Thyroid gland (tissue), 4 donors: Measurements from ENCODE around the gene TWSG1.

Source experiments
- POLR2A ChIP-seq, 2 donors: fragments of 450-650 bp; IDR thresholded peaks; one replicate each; pipeline ENCODE4 v1.6.1; 2017; ENCODE audit warnings: antibody characterized with exemption in 2 of 2, mild to moderate bottlenecking in 2 of 2, moderate library complexity in 1 of 2
- TF ChIP-seq, protein P1 (sequence below), 6 experiments: fragments of 200-600 bp in 3 of 6; fragments of 450-650 bp in 3 of 6; sonication (generic) in 3 of 6; IDR thresholded peaks; one replicate each; pipeline ENCODE4 v1.5.1; 2016 to 2019; ENCODE audit warnings: antibody characterized with exemption in 6 of 6, mild to moderate bottlenecking in 2 of 6, inconsistent platforms in 1 of 6, moderate library complexity in 1 of 6

DNA sequence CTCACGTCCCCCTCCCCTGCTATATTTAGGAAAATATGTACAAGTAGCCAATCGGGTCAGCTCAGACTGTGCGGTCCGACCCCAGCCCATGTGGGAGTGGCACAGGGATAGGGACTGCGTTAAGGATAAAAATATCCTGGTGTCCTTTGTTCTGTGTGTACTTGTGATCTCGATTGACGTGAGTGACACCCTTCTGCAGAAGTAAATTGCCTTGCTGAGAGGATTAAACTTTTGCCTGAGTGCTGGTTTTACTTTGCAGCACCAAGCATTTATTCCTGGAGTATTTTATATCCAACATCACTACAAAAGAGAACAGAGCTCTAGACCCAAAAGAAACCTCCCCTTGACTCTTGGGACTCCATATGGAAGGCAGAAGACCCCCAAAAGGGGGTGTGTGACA is 112.8 kb downstream of the TWSG1 start:
- TF ChIP-seq POLR2A (IDR thresholded peaks at IDR 0.05) = no peak
- TF ChIP-seq, protein P1, sequence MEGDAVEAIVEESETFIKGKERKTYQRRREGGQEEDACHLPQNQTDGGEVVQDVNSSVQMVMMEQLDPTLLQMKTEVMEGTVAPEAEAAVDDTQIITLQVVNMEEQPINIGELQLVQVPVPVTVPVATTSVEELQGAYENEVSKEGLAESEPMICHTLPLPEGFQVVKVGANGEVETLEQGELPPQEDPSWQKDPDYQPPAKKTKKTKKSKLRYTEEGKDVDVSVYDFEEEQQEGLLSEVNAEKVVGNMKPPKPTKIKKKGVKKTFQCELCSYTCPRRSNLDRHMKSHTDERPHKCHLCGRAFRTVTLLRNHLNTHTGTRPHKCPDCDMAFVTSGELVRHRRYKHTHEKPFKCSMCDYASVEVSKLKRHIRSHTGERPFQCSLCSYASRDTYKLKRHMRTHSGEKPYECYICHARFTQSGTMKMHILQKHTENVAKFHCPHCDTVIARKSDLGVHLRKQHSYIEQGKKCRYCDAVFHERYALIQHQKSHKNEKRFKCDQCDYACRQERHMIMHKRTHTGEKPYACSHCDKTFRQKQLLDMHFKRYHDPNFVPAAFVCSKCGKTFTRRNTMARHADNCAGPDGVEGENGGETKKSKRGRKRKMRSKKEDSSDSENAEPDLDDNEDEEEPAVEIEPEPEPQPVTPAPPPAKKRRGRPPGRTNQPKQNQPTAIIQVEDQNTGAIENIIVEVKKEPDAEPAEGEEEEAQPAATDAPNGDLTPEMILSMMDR (IDR thresholded peaks at IDR 0.05) = no peak
